IMR-90 (cell line): ENCODE measurements around the gene FAM229A. TPM values are rescaled to one million over a fixed set of nuclear protein-coding genes. Genes with fewer than 3 reads are reported as not detected.

Experiments
- ATAC-seq: fragments of 200-7000 bp; cut with Tn5 transposase; 2 replicates; pipeline ENCODE4 v1.9.1; 2020; ENCODE audit warnings: low read depth, mild to moderate bottlenecking, moderate library complexity
- BruUV-seq: library from RNA; stranded (reverse); fragments of 400-500 nt; replicated peaks from 2 replicates; lab custom pipeline; 2021; lab: Mats Ljungman, UMichigan
- CTCF ChIA-PET: fragments of 300-600 bp; formaldehyde crosslinking; extraction: SDS; loops from one replicate; lab custom pipeline; 2021; ENCODE audit warnings: antibody characterized with exemption; lab: Yijun Ruan, JAX
- POLR2A ChIA-PET: fragments of 300-600 bp; sonication (Branson Sonifier 250); formaldehyde crosslinking; loops from one replicate; lab custom pipeline; 2022; ENCODE audit warnings: antibody characterized with exemption; ENCODE audit not compliant: unreplicated experiment; lab: Charles Lee
- DNase-seq: peaks from one replicate; pipeline ENCODE4 v3.0.0; 2013
- H2AFZ ChIP-seq: replicated peaks from 2 replicates; pipeline ENCODE3; 2013; ENCODE audit warnings: low read length, mild to moderate bottlenecking; ENCODE audit not compliant: poor library complexity
- H2AK5ac ChIP-seq: 2 replicates; pipeline ENCODE4 v1.6.1; 2013; ENCODE audit warnings: low read depth, low read length, inconsistent platforms
- H2AK9ac ChIP-seq: replicated peaks from 2 replicates; pipeline ENCODE3; 2013; ENCODE audit warnings: mild to moderate bottlenecking, low read depth, low read length, moderate library complexity; ENCODE audit not compliant: poor library complexity
- H2BK120ac ChIP-seq: 2 replicates; pipeline ENCODE4 v1.6.1; 2013; ENCODE audit warnings: low read depth, low read length, inconsistent platforms
- H2BK15ac ChIP-seq: 3 replicates; pipeline ENCODE4 v1.6.1; 2013; ENCODE audit warnings: low read depth, low read length, inconsistent platforms
- H2BK20ac ChIP-seq: 2 replicates; pipeline ENCODE4 v1.6.1; 2013; ENCODE audit warnings: low read depth, mild to moderate bottlenecking, inconsistent platforms, low read length, moderate library complexity
- H2BK5ac ChIP-seq: 2 replicates; pipeline ENCODE4 v1.6.1; 2013; ENCODE audit warnings: mild to moderate bottlenecking, low read depth, low read length, inconsistent platforms; ENCODE audit not compliant: poor library complexity, severe bottlenecking
- H3K14ac ChIP-seq: replicated peaks from 2 replicates; pipeline ENCODE4 v1.6.1; 2013; ENCODE audit warnings: low read depth, low read length, inconsistent platforms
- H3K18ac ChIP-seq: 2 replicates; pipeline ENCODE4 v1.6.1; 2013; ENCODE audit warnings: low read depth, low read length, control low read depth
- H3K23ac ChIP-seq: 2 replicates; pipeline ENCODE4 v1.6.1; 2013; ENCODE audit warnings: low read depth, low read length, inconsistent platforms
- H3K27ac ChIP-seq: 2 replicates; pipeline ENCODE4 v1.5.1; 2013; ENCODE audit warnings: mild to moderate bottlenecking, control low read depth, low read length; ENCODE audit not compliant: insufficient read depth
- H3K27me3 ChIP-seq: 2 replicates; pipeline ENCODE4 v1.6.1; 2013; ENCODE audit warnings: low read length; ENCODE audit not compliant: control insufficient read depth, insufficient read depth
- H3K36me3 ChIP-seq: 2 replicates; pipeline ENCODE4 v1.6.1; 2013; ENCODE audit warnings: low read length, mixed read lengths; ENCODE audit not compliant: control insufficient read depth, insufficient read depth
- H3K4ac ChIP-seq: 2 replicates; pipeline ENCODE4 v1.6.1; 2013; ENCODE audit warnings: low read depth, low read length, inconsistent platforms
- H3K4me1 ChIP-seq: 2 replicates; pipeline ENCODE4 v1.6.1; 2013; ENCODE audit warnings: low read length, mixed read lengths; ENCODE audit not compliant: control insufficient read depth, insufficient read depth
- H3K4me2 ChIP-seq: 2 replicates; pipeline ENCODE4 v1.6.1; 2013; ENCODE audit warnings: low read depth, mild to moderate bottlenecking, control low read depth, low read length, moderate library complexity
- H3K4me3 ChIP-seq: 2 replicates; pipeline ENCODE4 v1.5.1; 2013; ENCODE audit warnings: low read depth, mild to moderate bottlenecking, control low read depth, low read length, moderate library complexity; ENCODE audit not compliant: insufficient read depth
- H3K56ac ChIP-seq: 2 replicates; pipeline ENCODE4 v1.6.1; 2013; ENCODE audit warnings: low read length, inconsistent platforms; ENCODE audit not compliant: insufficient read depth; ENCODE audit errors: extremely low read depth
- H3K79me1 ChIP-seq, 2 experiments: 2 replicates each; pipeline ENCODE4 v1.6.1; 2013; ENCODE audit warnings: low read length in 2 of 2, inconsistent platforms in 1 of 2, low read depth in 1 of 2
- H3K9ac ChIP-seq: 2 replicates; pipeline ENCODE4 v1.6.1; 2013; ENCODE audit warnings: low read depth, low read length, control low read depth
- H3K9me1 ChIP-seq: 2 replicates; pipeline ENCODE4 v1.6.1; 2013; ENCODE audit warnings: low read length, inconsistent platforms; ENCODE audit not compliant: insufficient read depth
- H3K9me3 ChIP-seq: 2 replicates; pipeline ENCODE4 v1.6.1; 2013; ENCODE audit warnings: low read length; ENCODE audit not compliant: control insufficient read depth, insufficient read depth
- H4K20me1 ChIP-seq: 2 replicates; pipeline ENCODE4 v1.6.1; 2013; ENCODE audit warnings: low read length, inconsistent platforms; ENCODE audit not compliant: insufficient read depth
- H4K5ac ChIP-seq: 2 replicates; pipeline ENCODE4 v1.6.1; 2013; ENCODE audit warnings: mild to moderate bottlenecking, low read depth, low read length, control low read depth
- H4K8ac ChIP-seq, 2 experiments: 2 replicates each; pipeline ENCODE4 v1.6.1; 2013; ENCODE audit warnings: low read depth in 2 of 2, low read length in 2 of 2, control low read depth in 1 of 2, inconsistent platforms in 1 of 2
- H4K91ac ChIP-seq: 2 replicates; pipeline ENCODE4 v1.6.1; 2013; ENCODE audit warnings: low read depth, low read length, inconsistent platforms; ENCODE audit not compliant: insufficient read depth
- BHLHE40 ChIP-seq: fragments of 150-350 bp; IDR thresholded peaks from 2 replicates; pipeline ENCODE4 v1.6.1; 2016; ENCODE audit warnings: mild to moderate bottlenecking, low read depth, low read length
- CEBPB ChIP-seq: IDR thresholded peaks from 2 replicates; pipeline ENCODE4 v1.6.1; 2012; ENCODE audit warnings: low read depth, low read length, improper control_type of control experiment
- CHD1 ChIP-seq: IDR thresholded peaks from 2 replicates; pipeline ENCODE4 v1.6.1; 2012; ENCODE audit warnings: low read depth, low read length, improper control_type of control experiment
- ELK1 ChIP-seq: fragments of 150-350 bp; IDR thresholded peaks from 2 replicates; pipeline ENCODE4 v1.6.1; 2016; ENCODE audit warnings: low read depth, mild to moderate bottlenecking, low read length, moderate library complexity, borderline replicate concordance
- FOS ChIP-seq: fragments of 150-350 bp; IDR thresholded peaks from 2 replicates; pipeline ENCODE4 v1.6.1; 2016; ENCODE audit warnings: low read depth, low read length
- MAFK ChIP-seq: IDR thresholded peaks from 2 replicates; pipeline ENCODE4 v1.6.1; 2012; ENCODE audit warnings: low read depth, low read length, improper control_type of control experiment
- MAZ ChIP-seq: IDR thresholded peaks from 2 replicates; pipeline ENCODE4 v1.6.1; 2012; ENCODE audit warnings: low read depth, mild to moderate bottlenecking, low read length, improper control_type of control experiment, moderate library complexity, borderline replicate concordance
- MXI1 ChIP-seq: IDR thresholded peaks from 2 replicates; pipeline ENCODE4 v1.6.1; 2012; ENCODE audit warnings: low read depth, mild to moderate bottlenecking, low read length, moderate library complexity, borderline replicate concordance
- NFE2L2 ChIP-seq: fragments of 150-350 bp; IDR thresholded peaks from 2 replicates; pipeline ENCODE4 v1.6.1; 2016; ENCODE audit warnings: low read depth, mild to moderate bottlenecking, low read length
- POLR2A ChIP-seq: IDR thresholded peaks from 2 replicates; pipeline ENCODE4 v1.6.1; 2012; ENCODE audit warnings: mild to moderate bottlenecking, low read depth, low read length
- RAD21 ChIP-seq: IDR thresholded peaks from 2 replicates; pipeline ENCODE4 v1.6.1; 2012; ENCODE audit warnings: low read length, improper control_type of control experiment
- RCOR1 ChIP-seq: IDR thresholded peaks from 2 replicates; pipeline ENCODE4 v1.6.1; 2012; ENCODE audit warnings: mild to moderate bottlenecking, low read length, improper control_type of control experiment; ENCODE audit not compliant: insufficient replicate concordance
- RFX5 ChIP-seq: IDR thresholded peaks from 2 replicates; pipeline ENCODE4 v1.8.0; 2012; ENCODE audit warnings: low read depth, mild to moderate bottlenecking, low read length, moderate library complexity
- SMC3 ChIP-seq: fragments of 150-350 bp; IDR thresholded peaks from 2 replicates; pipeline ENCODE4 v1.6.1; 2016; ENCODE audit warnings: low read depth, mild to moderate bottlenecking, antibody characterized with exemption, low read length, moderate library complexity
- USF2 ChIP-seq: fragments of 150-350 bp; IDR thresholded peaks from 2 replicates; pipeline ENCODE4 v1.6.1; 2017; ENCODE audit warnings: mild to moderate bottlenecking, antibody characterized with exemption, low read length, low read depth
- WGBS, 2 experiments: methylation state at CpG; one replicate each; pipeline versions ENCODE4 v1.1.5 to v1.1.7; 2013; ENCODE audit warnings: missing lambda C conversion rate in 2 of 2; ENCODE audit not compliant: insufficient read length in 1 of 2; ENCODE audit errors: extremely low coverage in 2 of 2; 5-methylcytosine and 5-hydroxymethylcytosine counted together
- dilution Hi-C: fragments of 300-500 bp; cut with HindIII; formaldehyde crosslinking; loops from one replicate; pipeline ENCODE4 v1.14.3; 2018; ENCODE audit warnings: low sequenced_read_pairs; ENCODE audit not compliant: unreplicated experiment
- in situ Hi-C: fragments of 300-500 bp; cut with MboI; formaldehyde crosslinking; loops from 3 replicates; pipeline ENCODE4 v1.14.3; 2019; ENCODE audit warnings: low sequenced_read_pairs, inconsistent platforms, mixed read lengths
- intact Hi-C: fragments of 100-400 bp; cut with micrococcal nuclease; formaldehyde crosslinking; loops from 2 replicates; pipeline ENCODE4 v1.10.0; 2022
- polyA plus RNA-seq, 3 experiments: library from polyadenylated mRNA; depleted of rRNA; stranded (reverse); fragments of >200 nt; gene quantifications; 2 replicates each; pipeline ENCODE4 v1.2.3, GENCODE V29; 2012; ENCODE audit warnings: low replicate concordance in 1 of 3
- total RNA-seq: library from RNA; depleted of rRNA; stranded (reverse); fragments of >200 nt; gene quantifications from 2 replicates; pipeline ENCODE4 v1.2.3, GENCODE V29; 2012
- TF ChIP-seq, protein P1 (sequence below): conservative IDR thresholded peaks from 2 replicates; pipeline ENCODE4 v1.5.1; 2012; ENCODE audit warnings: mild to moderate bottlenecking, low read depth, low read length, improper control_type of control experiment

Gene FAM229A
- total and polyA plus RNA-seq, 2 of the 4 experiments (the other 2 are of a cell fraction), result 0.36 to 4.3 TPM

DNA sequence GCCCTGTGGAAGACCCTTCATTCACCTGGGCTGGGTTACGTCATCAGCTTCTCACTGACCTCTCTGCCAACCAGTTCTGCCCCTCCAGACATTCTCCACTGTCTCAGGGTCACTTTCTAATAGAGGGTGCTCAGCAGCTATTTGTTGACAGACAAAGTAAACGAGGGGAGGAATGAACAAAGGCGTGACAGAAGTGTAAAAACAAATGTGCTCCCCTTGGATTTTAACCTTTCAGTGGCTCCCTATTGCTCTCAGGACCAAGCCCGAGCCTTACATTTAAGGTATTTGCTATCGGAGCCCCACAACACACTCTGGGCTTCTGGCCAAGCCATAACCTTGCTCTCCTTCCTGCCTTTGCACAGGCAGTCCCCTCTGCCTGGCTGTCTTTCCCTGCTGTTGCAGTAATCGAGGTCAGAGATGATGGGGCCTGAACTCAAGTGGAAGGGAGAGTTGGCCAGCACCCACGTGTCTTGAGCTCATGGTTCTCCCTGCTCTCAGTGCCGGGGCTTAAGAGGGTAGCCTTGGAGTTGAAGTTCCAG lies 16.9 kb downstream of the FAM229A start:
- POLR2A ChIA-PET, result interaction anchor here (0.6 kb wide), 1 partner anchor 9 kb away, joined by 3 read pairs; the partner anchor contains the start of gene MARCKSL1

More for the DNA sequence above, 16.9 kb downstream of the FAM229A start:
- H4K91ac ChIP-seq, result no peak overlapping the region
- CTCF ChIA-PET, result no interaction called here
- H3K27me3 ChIP-seq, result no peaks in the 10 kb centered on the region
- H2BK5ac ChIP-seq, result no peak overlapping the region
- H3K27ac ChIP-seq, result no peak overlapping the region
- in situ Hi-C loops (no loop called here), intact Hi-C loops (no loop called here), dilution Hi-C loops (no loop called here)
- H3K14ac ChIP-seq, result no peak overlapping the region
- 0 out of 4 replicates have a peak, but pooled peaks cover 0 to 3% of the 10 kb centered on the region in 2 experiments for H3K79me1 ChIP-seq
- WGBS, 2 experiments, result 33% methylated on average over 2 of the region's 8 CpGs; no CpG with 5 or more reads in 1 of the 2 experiments
- H4K8ac ChIP-seq, result no peak overlapping the region
- no peaks in the 10 kb centered on the region; the same call in none of the 2 replicates for H3K9me1 ChIP-seq
- no peak overlapping the region for H3K4me2 ChIP-seq
- no peaks in the 10 kb centered on the region for H3K9me3 ChIP-seq
- no peaks in the 10 kb centered on the region for H4K20me1 ChIP-seq
- no peak overlapping the region for H2BK20ac ChIP-seq
- no peak overlapping the region for H4K5ac ChIP-seq
- H3K18ac ChIP-seq, result no peak overlapping the region
- DNase-seq, result peak; percentile 45
- H3K56ac ChIP-seq, result no peak overlapping the region
- peak overlapping the region; percentile 41 for H2AFZ ChIP-seq
- peak; percentile 55 for ATAC-seq
- peaks cover 8% of the 10 kb centered on the region for H3K4me1 ChIP-seq
- H2BK120ac ChIP-seq, result no peak overlapping the region
- no peak overlapping the region for H3K4me3 ChIP-seq
- no peak overlapping the region for H2BK15ac ChIP-seq
- peak overlapping the region; percentile 15 for H2AK9ac ChIP-seq
- H2AK5ac ChIP-seq, result no peak overlapping the region
- no peak overlapping the region for H3K9ac ChIP-seq
- no peak overlapping the region for H3K23ac ChIP-seq
- no peak overlapping the region; the same call in 1 of the 2 replicates for H3K4ac ChIP-seq
- no TSS peak for BruUV-seq
- TF ChIP-seq MAFK (no peak), ELK1 (no peak), BHLHE40 (no peak), POLR2A (no peak), SMC3 (no peak), USF2 (no peak), RAD21 (no peak), CEBPB (no peak), RCOR1 (no peak), MAZ (no peak), FOS (no peak), MXI1 (no peak), NFE2L2 (no peak), RFX5 (no peak), CHD1 (no peak)
- TF ChIP-seq, protein P1, sequence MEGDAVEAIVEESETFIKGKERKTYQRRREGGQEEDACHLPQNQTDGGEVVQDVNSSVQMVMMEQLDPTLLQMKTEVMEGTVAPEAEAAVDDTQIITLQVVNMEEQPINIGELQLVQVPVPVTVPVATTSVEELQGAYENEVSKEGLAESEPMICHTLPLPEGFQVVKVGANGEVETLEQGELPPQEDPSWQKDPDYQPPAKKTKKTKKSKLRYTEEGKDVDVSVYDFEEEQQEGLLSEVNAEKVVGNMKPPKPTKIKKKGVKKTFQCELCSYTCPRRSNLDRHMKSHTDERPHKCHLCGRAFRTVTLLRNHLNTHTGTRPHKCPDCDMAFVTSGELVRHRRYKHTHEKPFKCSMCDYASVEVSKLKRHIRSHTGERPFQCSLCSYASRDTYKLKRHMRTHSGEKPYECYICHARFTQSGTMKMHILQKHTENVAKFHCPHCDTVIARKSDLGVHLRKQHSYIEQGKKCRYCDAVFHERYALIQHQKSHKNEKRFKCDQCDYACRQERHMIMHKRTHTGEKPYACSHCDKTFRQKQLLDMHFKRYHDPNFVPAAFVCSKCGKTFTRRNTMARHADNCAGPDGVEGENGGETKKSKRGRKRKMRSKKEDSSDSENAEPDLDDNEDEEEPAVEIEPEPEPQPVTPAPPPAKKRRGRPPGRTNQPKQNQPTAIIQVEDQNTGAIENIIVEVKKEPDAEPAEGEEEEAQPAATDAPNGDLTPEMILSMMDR, result no peak
- H3K36me3 ChIP-seq, result no peaks in the 10 kb centered on the region
